Esophagus (tissue), 2 donors: Measurements from ENCODE around the gene ANKRD6. TPM values are rescaled to one million over a fixed set of nuclear protein-coding genes. Genes with fewer than 3 reads are reported as not detected.

Source experiments
- H3K27ac ChIP-seq, 2 donors: one replicate each; pipeline ENCODE4 v1.5.1; 2013; ENCODE audit warnings: low read depth in 2 of 2, mild to moderate bottlenecking in 2 of 2, inconsistent platforms in 1 of 2, low read length in 1 of 2, moderate library complexity in 1 of 2
- H3K27me3 ChIP-seq, 2 donors: one replicate each; pipeline ENCODE4 v1.6.1; 2013; ENCODE audit warnings: low read length in 2 of 2, control low read depth in 1 of 2, mild to moderate bottlenecking in 1 of 2; ENCODE audit not compliant: insufficient read depth in 2 of 2, control insufficient read depth in 1 of 2
- H3K36me3 ChIP-seq, 2 donors: one replicate each; pipeline ENCODE4 v1.6.1; 2013; ENCODE audit warnings: low read length in 1 of 2; ENCODE audit not compliant: control insufficient read depth in 2 of 2, insufficient read depth in 2 of 2
- H3K4me1 ChIP-seq, 2 donors: one replicate each; pipeline ENCODE4 v1.6.1; 2013; ENCODE audit warnings: low read length in 1 of 2; ENCODE audit not compliant: control insufficient read depth in 2 of 2, insufficient read depth in 2 of 2
- H3K4me3 ChIP-seq, 2 donors: one replicate each; pipeline ENCODE4 v1.5.1; 2013; ENCODE audit warnings: low read length in 2 of 2, mild to moderate bottlenecking in 2 of 2, low read depth in 1 of 2, moderate library complexity in 1 of 2
- H3K9me3 ChIP-seq, 2 donors: one replicate each; pipeline ENCODE4 v1.6.1; 2013; ENCODE audit warnings: mild to moderate bottlenecking in 2 of 2, low read depth in 1 of 2, low read length in 1 of 2, moderate library complexity in 1 of 2; ENCODE audit not compliant: control insufficient read depth in 2 of 2, insufficient read depth in 1 of 2
- WGBS, 2 donors: extraction: QIAGEN DNeasy Blood & Tissue Kit; methylation state at CpG; one replicate each; pipeline ENCODE4 v1.1.7; 2013; 5-methylcytosine and 5-hydroxymethylcytosine counted together
- polyA plus RNA-seq, 2 donors: library from polyadenylated mRNA; stranded (reverse); fragments of 200-250 nt; gene quantifications; one replicate each; pipeline ENCODE4 v1.2.3, GENCODE V29; 2013
- donor health status: healthy with polysubstance abuse.
- donor health status: Bipolar disorder and iron deficiency.

Gene ANKRD6
- polyA plus RNA-seq, 2 donors, result 2.9 to 5.8 TPM

GRCh38 chr6:89494131-89494793, 61.3 kb downstream of the ANKRD6 start:
- no peaks in the 10 kb centered on the region for H3K36me3 ChIP-seq
- no peaks in the 10 kb centered on the region for H3K27me3 ChIP-seq
- no peak overlapping the region for H3K4me3 ChIP-seq
- no peak overlapping the region for H3K27ac ChIP-seq
- WGBS, 2 donors, result 94 to 95% methylated on average over 3 of the region's 3 CpGs
- H3K9me3 ChIP-seq, result no peaks in the 10 kb centered on the region
- H3K4me1 ChIP-seq, result no peaks in the 10 kb centered on the region

DNA sequence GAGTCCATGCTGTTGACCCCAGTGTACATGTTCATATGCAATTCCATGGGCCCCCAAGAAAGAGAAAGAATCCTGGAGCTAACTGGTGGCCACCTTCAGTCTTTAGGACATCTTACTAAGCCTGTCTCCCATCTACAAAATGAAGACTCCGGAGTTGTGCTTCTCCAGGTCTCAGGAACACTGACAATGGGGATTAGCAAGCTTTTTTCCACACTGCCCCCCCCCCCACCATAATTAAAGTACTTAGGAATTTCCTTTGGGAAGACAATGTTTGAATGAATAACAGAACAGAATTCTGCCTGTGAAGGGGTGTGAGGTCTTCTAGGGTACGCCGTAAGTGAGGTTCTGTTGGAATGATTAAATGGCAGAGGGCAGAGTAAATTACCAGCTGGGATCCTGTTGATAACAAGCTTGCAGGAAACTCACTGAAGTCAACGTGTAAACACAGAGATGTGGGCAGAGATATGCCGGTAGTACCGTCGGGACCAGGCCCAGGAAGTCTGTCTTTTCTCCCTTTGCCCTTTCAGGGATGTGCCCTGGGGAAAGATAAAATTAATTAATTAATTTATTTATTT, 63.1 kb downstream of the ANKRD6 start:
- Histone ChIP-seq H3K9me3 (no peaks in the 10 kb centered on the region), H3K4me1 (no peaks in the 10 kb centered on the region), H3K36me3 (no peaks in the 10 kb centered on the region), H3K27ac (no peak overlapping the region), H3K27me3 (no peaks in the 10 kb centered on the region), H3K4me3 (no peak overlapping the region)
- 58 to 69% methylated on average over 7 of the region's 7 CpGs for WGBS, 2 donors

DNA sequence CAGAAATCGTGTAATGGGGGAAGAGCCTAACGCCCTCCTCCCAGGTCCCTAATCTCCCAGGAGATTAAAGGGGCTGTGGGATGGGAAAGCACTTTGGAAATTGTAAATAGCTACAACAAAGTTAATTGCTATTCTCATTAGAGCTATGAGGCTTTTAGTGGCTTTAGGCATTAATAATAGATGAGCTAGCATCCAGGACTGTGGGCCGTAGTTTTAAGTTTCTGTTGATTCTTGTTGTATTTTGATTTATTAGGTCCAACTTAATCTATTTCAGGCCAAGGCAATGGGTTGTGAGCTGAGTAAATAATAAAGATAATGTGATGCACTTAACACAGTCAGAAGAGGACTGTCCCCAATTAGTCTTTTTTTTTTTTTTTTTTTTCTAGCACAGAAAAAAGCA, 67.7 kb downstream of the ANKRD6 start:
- Histone ChIP-seq H3K36me3 (no peaks in the 10 kb centered on the region), H3K27me3 (no peaks in the 10 kb centered on the region), H3K9me3 (no peaks in the 10 kb centered on the region), H3K4me1 (no peaks in the 10 kb centered on the region), H3K27ac (no peak overlapping the region), H3K4me3 (no peak overlapping the region)
- WGBS, 2 donors, result 89 to 90% methylated on average over 3 of the region's 3 CpGs

GRCh38 chr6:89501222-89501621, 68.3 kb downstream of the ANKRD6 start:
- Histone ChIP-seq H3K9me3 (no peaks in the 10 kb centered on the region), H3K36me3 (no peaks in the 10 kb centered on the region), H3K27ac (no peak overlapping the region), H3K4me3 (no peak overlapping the region), H3K27me3 (no peaks in the 10 kb centered on the region), H3K4me1 (no peaks in the 10 kb centered on the region)
- WGBS, 2 donors, result 36 to 50% methylated on average over 3 of the region's 3 CpGs

DNA sequence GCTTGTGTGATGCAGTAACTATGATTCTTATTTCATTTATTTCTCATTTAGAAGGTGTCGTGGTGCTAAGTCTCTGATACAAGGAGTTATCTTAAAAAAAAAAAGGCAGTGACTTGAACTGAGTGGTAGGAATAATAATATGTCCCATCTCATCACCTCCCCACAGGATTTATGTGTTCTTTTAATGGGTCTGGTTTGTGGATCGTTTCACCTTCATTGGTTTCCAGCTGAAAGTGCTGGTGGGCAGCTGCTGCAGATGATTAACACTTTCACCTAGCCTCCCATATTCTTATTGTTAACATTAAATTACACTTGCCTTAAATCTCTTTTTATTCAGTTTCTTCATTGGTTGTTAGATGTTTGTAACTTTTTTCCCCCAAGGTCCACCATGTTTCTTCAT, 68.8 kb downstream of the ANKRD6 start:
- WGBS, 2 donors, result 85 to 88% methylated on average over 2 of the region's 2 CpGs
- Histone ChIP-seq H3K9me3 (no peaks in the 10 kb centered on the region), H3K4me1 (no peaks in the 10 kb centered on the region), H3K27ac (no peak overlapping the region), H3K27me3 (no peaks in the 10 kb centered on the region), H3K36me3 (no peaks in the 10 kb centered on the region), H3K4me3 (no peak overlapping the region)

- no peaks in the 10 kb centered on the region for H3K27me3 ChIP-seq
- H3K4me1 ChIP-seq, result no peaks in the 10 kb centered on the region
- no peak overlapping the region for H3K27ac ChIP-seq
- H3K9me3 ChIP-seq, result no peaks in the 10 kb centered on the region
- H3K4me3 ChIP-seq, result no peak overlapping the region
- 91% methylated on average over 2 of the region's 2 CpGs for WGBS, 2 donors
- H3K36me3 ChIP-seq, result no peaks in the 10 kb centered on the region
These were observed 70.7 kb downstream of the ANKRD6 start for GRCh38 chr6:89503641-89504040.

- Histone ChIP-seq H3K27ac (no peak overlapping the region), H3K27me3 (peaks cover 0 to 3% of the 10 kb centered on the region in 2 donors), H3K4me1 (no peaks in the 10 kb centered on the region), H3K9me3 (no peaks in the 10 kb centered on the region), H3K4me3 (no peak overlapping the region), H3K36me3 (no peaks in the 10 kb centered on the region)
- 97 to 98% methylated on average over 4 of the region's 4 CpGs for WGBS, 2 donors
These were observed 72.9 kb downstream of the ANKRD6 start for GRCh38 chr6:89505847-89506246.

GRCh38 chr6:89506716-89507617, 74.0 kb downstream of the ANKRD6 start:
- Histone ChIP-seq H3K27ac (no peak overlapping the region), H3K27me3 (peaks cover 0 to 3% of the 10 kb centered on the region in 2 donors), H3K9me3 (no peaks in the 10 kb centered on the region), H3K4me3 (no peak overlapping the region), H3K36me3 (no peaks in the 10 kb centered on the region), H3K4me1 (no peaks in the 10 kb centered on the region)
- 80 to 87% methylated on average over 3 of the region's 3 CpGs for WGBS, 2 donors

GRCh38 chr6:89508755-89509563, 76.0 kb downstream of the ANKRD6 start:
- WGBS, 2 donors, result 83 to 84% methylated on average over 8 of the region's 8 CpGs

More at GRCh38 chr6:89508755-89509563, 76.0 kb downstream of the ANKRD6 start:
- Histone ChIP-seq H3K9me3 (peaks cover 0 to 2% of the 10 kb centered on the region in 2 donors), H3K36me3 (no peaks in the 10 kb centered on the region), H3K27ac (no peak overlapping the region), H3K4me1 (no peaks in the 10 kb centered on the region), H3K27me3 (peaks cover 0 to 3% of the 10 kb centered on the region in 2 donors), H3K4me3 (no peak overlapping the region)
